HG03097 (cell line): ENCODE data around the gene PTPRF.
"Not testable (repeated sequence)": the region's sequence is repeated elsewhere in the genome, so short reads cannot be mapped to it uniquely, and the experiment has no call there.

Experiments used
- ATAC-seq: cut with Tn5 transposase; IDR thresholded peaks from one replicate; pipeline ENCODE4 v1.9.1; 2021; ENCODE audit not compliant: unreplicated experiment, low FRiP score

Gene PTPRF

GRCh38 chr1:43530483-43531106 lies at the start of gene PTPRF:
TSS of gene PTPRF (plus strand) at chr1:43530883. CDS start at chr1:43545076, 14,193 bp downstream.
- ATAC-seq = no peak

GRCh38 chr1:43481491-43481890 lies 49.2 kb upstream of the PTPRF start:
- ATAC-seq = no peak

- ATAC-seq = no peak
Measured at GRCh38 chr1:43482215-43482614, 48.5 kb upstream of the PTPRF start.

GRCh38 chr1:43484367-43484766 lies 46.3 kb upstream of the PTPRF start:
- no peak for ATAC-seq

- ATAC-seq = no peak
Measured at GRCh38 chr1:43488165-43488564, 42.5 kb upstream of the PTPRF start.

- no peak for ATAC-seq
Measured at GRCh38 chr1:43491061-43491460, 39.6 kb upstream of the PTPRF start.

- ATAC-seq = no peak
Measured at GRCh38 chr1:43492826-43493225, 37.9 kb upstream of the PTPRF start.

- ATAC-seq = no peak
Measured at GRCh38 chr1:43493661-43494450, 36.8 kb upstream of the PTPRF start.

- ATAC-seq = no peak
Measured at GRCh38 chr1:43495204-43495603, 35.5 kb upstream of the PTPRF start.

- no peak for ATAC-seq
Measured at GRCh38 chr1:43499898-43500297, 30.8 kb upstream of the PTPRF start.

GRCh38 chr1:43501806-43502205 lies 28.9 kb upstream of the PTPRF start:
- ATAC-seq = not testable (repeated sequence)

- no peak for ATAC-seq
Measured at GRCh38 chr1:43503534-43503933, 27.1 kb upstream of the PTPRF start.

GRCh38 chr1:43505077-43505780 lies 25.5 kb upstream of the PTPRF start:
- ATAC-seq = no peak

GRCh38 chr1:43506233-43506632 lies 24.4 kb upstream of the PTPRF start:
- ATAC-seq = no peak

- ATAC-seq = no peak
Measured at GRCh38 chr1:43507296-43508295, 23.1 kb upstream of the PTPRF start.

- ATAC-seq = no peak
Measured at GRCh38 chr1:43509007-43509739, 21.5 kb upstream of the PTPRF start.

GRCh38 chr1:43509740-43510375 lies 20.8 kb upstream of the PTPRF start:
- ATAC-seq = no peak

GRCh38 chr1:43510621-43511020 lies 20.1 kb upstream of the PTPRF start:
- ATAC-seq = no peak

GRCh38 chr1:43511394-43511793 lies 19.3 kb upstream of the PTPRF start:
- ATAC-seq = no peak
